Effector memory CD8-positive, alpha-beta T cell (primary cell): ENCODE results near the gene SENP7.
"Not testable (repeated sequence)": the region's sequence is repeated elsewhere in the genome, so short reads cannot be mapped to it uniquely, and the experiment has no call there.

Experiments
- ATAC-seq: fragments of 150-1000 bp; cut with Tn5 transposase; replicated peaks from 2 replicates; pipeline ENCODE4 v1.10.0; 2021; ENCODE audit warnings: mild to moderate bottlenecking, moderate library complexity
- DNase-seq, 3 experiments: peaks; one replicate each; pipeline ENCODE4 v3.0.0; 2021
- H3K27ac Mint-ChIP-seq, 2 donors: one replicate each; pipeline ENCODE4 v1.8.0; 2022; ENCODE audit warnings: mild to moderate bottlenecking in 2 of 2, mixed read lengths in 2 of 2, moderate library complexity in 2 of 2
- H3K27me3 Mint-ChIP-seq, 2 donors: one replicate each; pipeline ENCODE4 v1.8.0; 2022; ENCODE audit warnings: mixed read lengths in 2 of 2
- H3K36me3 Mint-ChIP-seq: one replicate; pipeline ENCODE4 v1.8.0; 2022; ENCODE audit warnings: mild to moderate bottlenecking, moderate library complexity, mixed read lengths; ENCODE audit not compliant: insufficient read depth
- H3K4me1 Mint-ChIP-seq, 2 donors: one replicate each; pipeline ENCODE4 v1.8.0; 2022; ENCODE audit warnings: low read depth in 2 of 2, mixed read lengths in 2 of 2
- H3K4me3 Mint-ChIP-seq, 2 donors: one replicate each; pipeline ENCODE4 v1.8.0; 2022; ENCODE audit warnings: mild to moderate bottlenecking in 2 of 2, mixed read lengths in 2 of 2, moderate library complexity in 2 of 2
- H3K9me3 Mint-ChIP-seq, 2 donors: one replicate each; pipeline ENCODE4 v1.8.0; 2022; ENCODE audit warnings: mixed read lengths in 2 of 2
- total RNA-seq, 9 experiments: gene quantifications; one replicate each; lab custom pipeline; 2026; lab: John Stamatoyannopoulos, UW

The SENP7 gene, protein sequence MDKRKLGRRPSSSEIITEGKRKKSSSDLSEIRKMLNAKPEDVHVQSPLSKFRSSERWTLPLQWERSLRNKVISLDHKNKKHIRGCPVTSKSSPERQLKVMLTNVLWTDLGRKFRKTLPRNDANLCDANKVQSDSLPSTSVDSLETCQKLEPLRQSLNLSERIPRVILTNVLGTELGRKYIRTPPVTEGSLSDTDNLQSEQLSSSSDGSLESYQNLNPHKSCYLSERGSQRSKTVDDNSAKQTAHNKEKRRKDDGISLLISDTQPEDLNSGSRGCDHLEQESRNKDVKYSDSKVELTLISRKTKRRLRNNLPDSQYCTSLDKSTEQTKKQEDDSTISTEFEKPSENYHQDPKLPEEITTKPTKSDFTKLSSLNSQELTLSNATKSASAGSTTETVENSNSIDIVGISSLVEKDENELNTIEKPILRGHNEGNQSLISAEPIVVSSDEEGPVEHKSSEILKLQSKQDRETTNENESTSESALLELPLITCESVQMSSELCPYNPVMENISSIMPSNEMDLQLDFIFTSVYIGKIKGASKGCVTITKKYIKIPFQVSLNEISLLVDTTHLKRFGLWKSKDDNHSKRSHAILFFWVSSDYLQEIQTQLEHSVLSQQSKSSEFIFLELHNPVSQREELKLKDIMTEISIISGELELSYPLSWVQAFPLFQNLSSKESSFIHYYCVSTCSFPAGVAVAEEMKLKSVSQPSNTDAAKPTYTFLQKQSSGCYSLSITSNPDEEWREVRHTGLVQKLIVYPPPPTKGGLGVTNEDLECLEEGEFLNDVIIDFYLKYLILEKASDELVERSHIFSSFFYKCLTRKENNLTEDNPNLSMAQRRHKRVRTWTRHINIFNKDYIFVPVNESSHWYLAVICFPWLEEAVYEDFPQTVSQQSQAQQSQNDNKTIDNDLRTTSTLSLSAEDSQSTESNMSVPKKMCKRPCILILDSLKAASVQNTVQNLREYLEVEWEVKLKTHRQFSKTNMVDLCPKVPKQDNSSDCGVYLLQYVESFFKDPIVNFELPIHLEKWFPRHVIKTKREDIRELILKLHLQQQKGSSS
- total RNA-seq = 22.6 to 202 (median 103) reads per million in 9 experiments

DNA sequence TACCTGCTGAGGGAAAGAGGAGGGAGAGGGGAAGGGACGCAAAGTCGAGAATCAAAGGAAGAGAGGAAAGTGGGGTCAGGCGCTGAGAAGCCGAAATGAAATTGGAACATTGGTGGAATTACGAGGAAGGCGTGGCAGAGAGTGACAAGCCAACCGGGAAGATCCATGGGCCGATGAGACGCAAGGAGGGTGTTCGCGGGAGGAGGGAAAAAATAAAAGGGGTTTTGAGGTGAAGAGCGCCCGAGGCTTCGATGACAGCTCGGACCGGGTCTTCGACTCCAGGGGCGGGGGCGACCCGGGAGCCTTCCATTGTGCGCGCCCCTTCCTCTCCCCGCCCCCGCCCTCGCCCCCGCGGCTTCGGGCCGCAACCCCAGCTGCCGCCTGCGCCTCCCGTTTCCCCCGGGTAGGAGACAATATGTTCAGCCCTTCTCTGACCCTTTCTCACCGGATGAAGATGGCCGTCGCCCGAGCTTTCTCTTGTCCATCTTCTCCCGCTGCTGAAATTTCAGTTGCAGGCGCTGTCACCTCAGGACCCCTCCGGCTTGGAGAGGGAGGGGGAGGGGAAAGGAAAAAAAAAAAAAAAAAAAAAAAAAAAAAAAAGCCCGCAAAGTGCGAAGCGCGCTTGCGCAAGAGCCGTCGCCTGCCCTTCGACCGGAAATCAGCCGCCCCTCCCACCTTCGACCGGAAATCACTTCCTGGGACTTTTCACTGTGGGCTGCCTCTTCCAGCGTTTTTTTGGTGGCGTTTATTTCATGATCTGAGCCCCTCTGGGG, at the start of gene SENP7:
SENP7 (minus strand) TSS at position 567 of the 773 bp plus-strand sequence; CDS start at position 485, 82 bp downstream.
- DNase-seq (peak; percentile 54 to 59 (median 55)), ATAC-seq (peak; percentile 67)
- Mint-ChIP-seq H3K4me3 (peak within 1 kb of the TSS; percentile 95 to 100), H3K4me1 (peaks cover 25 to 37% of the 10 kb centered on the region in 2 donors), H3K27me3 (no peaks in the 10 kb centered on the region), H3K27ac (peak within 1 kb of the TSS; percentile 98 to 99), H3K9me3 (no peaks in the 10 kb centered on the region), H3K36me3 (peaks cover 19% of the 10 kb centered on the region)

DNA sequence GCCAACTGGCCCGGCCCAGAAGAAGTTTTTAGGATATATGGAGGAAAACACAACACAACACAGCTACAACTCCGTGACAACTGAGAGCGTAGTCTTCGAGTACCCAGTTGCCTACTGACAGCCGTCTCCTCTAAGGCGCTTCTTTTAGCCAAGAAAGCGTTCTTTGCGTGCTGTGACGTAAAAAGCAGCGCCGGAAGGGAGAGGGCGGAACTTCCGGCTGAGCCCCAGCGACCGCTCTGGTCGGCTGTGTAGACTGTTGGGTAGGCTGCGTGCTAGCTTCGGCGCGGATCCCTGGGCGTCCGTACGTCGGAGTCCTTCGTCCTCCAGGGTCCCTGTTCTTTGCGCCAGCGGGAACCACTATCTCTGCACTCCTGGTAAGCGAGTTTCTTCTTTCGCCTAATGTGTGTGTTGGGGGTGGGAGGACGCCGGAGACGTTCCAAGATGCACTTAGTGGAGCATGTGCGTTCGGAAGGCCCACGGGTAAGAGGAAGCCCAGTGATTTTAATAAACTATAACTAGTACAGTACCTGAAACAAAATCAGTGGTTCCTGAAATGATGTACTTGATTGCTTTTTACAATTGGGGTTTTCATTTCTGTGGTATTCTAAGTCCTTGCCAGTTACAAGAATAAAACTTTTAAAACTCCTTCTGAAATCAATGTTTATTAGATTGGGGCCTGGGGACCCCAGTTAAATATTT, 48.8 kb upstream of the SENP7 start, which contains the start of gene TRMT10C:
TRMT10C (plus strand) TSS at position 239 of the 699 bp plus-strand sequence. CDS start 2,914 bp downstream, outside the sequence.
- peaks cover 0 to 4% of the 10 kb centered on the region in 2 donors for H3K27me3 Mint-ChIP-seq
- H3K4me1 Mint-ChIP-seq = peaks cover 14 to 15% of the 10 kb centered on the region in 2 donors
- peaks cover 52% of the 10 kb centered on the region for H3K36me3 Mint-ChIP-seq
- DNase-seq = peak; percentile 91 to 93 (median 92)
- peak within 1 kb of the TSS; percentile 94 to 96 for H3K27ac Mint-ChIP-seq
- peak; percentile 97 for ATAC-seq
- no peaks in the 10 kb centered on the region for H3K9me3 Mint-ChIP-seq
- H3K4me3 Mint-ChIP-seq = peak within 1 kb of the TSS; percentile 90 to 93

DNA sequence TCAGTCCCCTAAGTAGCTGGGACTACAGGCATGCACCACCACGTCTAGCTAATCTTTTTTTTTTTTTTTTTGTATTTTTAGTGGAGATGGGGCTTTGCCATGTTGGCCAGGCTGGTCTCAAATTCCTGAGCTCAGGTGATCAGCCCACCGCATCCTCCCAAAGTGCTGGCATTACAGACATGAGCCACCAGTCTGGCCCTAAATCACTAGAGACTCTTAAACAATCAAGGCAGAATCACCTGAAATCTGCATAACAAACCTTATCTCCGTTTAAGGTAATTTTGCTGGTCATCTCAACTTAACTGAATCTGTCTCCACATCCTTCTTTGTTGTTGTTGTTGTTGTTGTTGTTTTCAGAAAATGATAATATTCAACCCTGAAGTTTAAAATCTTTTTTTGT, 43.1 kb upstream of the SENP7 start:
- Mint-ChIP-seq H3K4me3 (no peak overlapping the region), H3K27ac (no peak overlapping the region), H3K4me1 (peaks cover 0 to 4% of the 10 kb centered on the region in 2 donors), H3K27me3 (peaks cover 9 to 10% of the 10 kb centered on the region in 2 donors), H3K9me3 (no peaks in the 10 kb centered on the region), H3K36me3 (peaks cover 5% of the 10 kb centered on the region)
- DNase-seq = no peak
- ATAC-seq = no peak

- not testable (repeated sequence) for H3K4me1 Mint-ChIP-seq, H3K27ac Mint-ChIP-seq, DNase-seq, ATAC-seq, H3K36me3 Mint-ChIP-seq, H3K9me3 Mint-ChIP-seq, H3K4me3 Mint-ChIP-seq
- peaks cover 9 to 10% of the 10 kb centered on the region in 2 donors for H3K27me3 Mint-ChIP-seq
These were observed 40.4 kb upstream of the SENP7 start for GRCh38 chr3:101553381-101553780.

GRCh38 chr3:101551359-101552081, 38.5 kb upstream of the SENP7 start:
- not testable (repeated sequence) for H3K36me3 Mint-ChIP-seq, H3K4me3 Mint-ChIP-seq, H3K27me3 Mint-ChIP-seq, H3K4me1 Mint-ChIP-seq, DNase-seq, H3K9me3 Mint-ChIP-seq, H3K27ac Mint-ChIP-seq, ATAC-seq

DNA sequence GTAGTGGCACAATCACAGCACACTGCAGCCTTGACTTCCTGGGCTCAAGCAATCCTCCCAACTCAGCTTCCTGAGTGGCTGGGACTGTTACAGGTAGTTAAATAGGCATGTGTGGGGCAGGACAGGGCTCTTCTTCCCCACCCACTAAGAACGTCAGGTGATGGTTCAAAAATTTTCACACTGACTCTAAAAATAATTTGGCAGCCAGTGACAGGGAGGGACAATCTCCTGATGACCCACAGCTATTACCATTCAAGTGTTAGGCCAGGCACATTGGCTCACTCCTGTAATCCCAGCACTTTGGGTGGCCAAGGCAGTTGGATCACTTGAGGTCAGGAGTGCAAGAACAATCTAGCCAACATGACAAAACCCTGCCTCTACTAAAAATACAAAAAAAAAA, 36.5 kb upstream of the SENP7 start:
- DNase-seq (no peak), ATAC-seq (no peak)
- H3K36me3 Mint-ChIP-seq = no peaks in the 10 kb centered on the region
- no peak overlapping the region for H3K27ac Mint-ChIP-seq
- no peak overlapping the region for H3K4me3 Mint-ChIP-seq
- H3K27me3 Mint-ChIP-seq = peaks cover 0 to 9% of the 10 kb centered on the region in 2 donors
- H3K4me1 Mint-ChIP-seq = peaks cover under 1 to 3% of the 10 kb centered on the region in 2 donors
- H3K9me3 Mint-ChIP-seq = no peaks in the 10 kb centered on the region

GRCh38 chr3:101548527-101549105, 35.6 kb upstream of the SENP7 start:
- no peaks in the 10 kb centered on the region for H3K36me3 Mint-ChIP-seq
- no peak for ATAC-seq
- no peak overlapping the region for H3K4me3 Mint-ChIP-seq
- H3K9me3 Mint-ChIP-seq = no peaks in the 10 kb centered on the region
- peaks cover 4 to 10% of the 10 kb centered on the region in 2 donors for H3K4me1 Mint-ChIP-seq
- H3K27ac Mint-ChIP-seq = peak overlapping the region in 1 of 2 donors; percentile 23
- H3K27me3 Mint-ChIP-seq = peaks cover 0 to 9% of the 10 kb centered on the region in 2 donors
- DNase-seq = no peak

GRCh38 chr3:101544161-101544850, 31.3 kb upstream of the SENP7 start:
- H3K27me3 Mint-ChIP-seq = peaks cover 0 to 7% of the 10 kb centered on the region in 2 donors
- ATAC-seq (peak; percentile 56), DNase-seq (no peak)
- H3K27ac Mint-ChIP-seq = peak overlapping the region in 1 of 2 donors; percentile 91
- H3K9me3 Mint-ChIP-seq = no peaks in the 10 kb centered on the region
- H3K36me3 Mint-ChIP-seq = no peaks in the 10 kb centered on the region
- no peak overlapping the region for H3K4me3 Mint-ChIP-seq
- peaks cover 10 to 25% of the 10 kb centered on the region in 2 donors for H3K4me1 Mint-ChIP-seq

DNA sequence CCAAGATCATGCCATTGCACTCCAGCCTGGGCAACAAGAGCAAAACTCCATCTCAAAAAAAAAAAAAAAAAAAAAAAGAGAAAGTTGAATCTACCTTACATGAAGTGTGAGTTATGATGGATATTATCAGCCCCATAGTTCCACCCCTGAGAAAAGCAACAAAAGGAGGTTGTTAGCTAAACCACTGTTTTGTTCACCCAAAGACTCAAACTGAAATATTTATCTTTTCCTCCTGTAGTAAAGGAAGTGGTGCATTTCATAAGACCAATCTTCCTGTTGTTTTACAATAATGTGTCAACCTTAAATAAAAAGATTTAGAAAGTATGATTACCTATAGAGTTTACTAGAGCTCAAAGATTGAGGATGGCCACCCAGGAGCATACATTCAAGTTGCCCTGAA, 29.9 kb upstream of the SENP7 start:
- H3K27ac Mint-ChIP-seq = peak overlapping the region; percentile 84 to 91
- peak; percentile 68 for ATAC-seq

GRCh38 chr3:101536955-101537354, 23.9 kb upstream of the SENP7 start:
- H3K4me3 Mint-ChIP-seq, H3K27ac Mint-ChIP-seq, ATAC-seq: not testable (repeated sequence)

More for the DNA sequence above, 29.9 kb upstream of the SENP7 start:
- Mint-ChIP-seq H3K4me1 (peaks cover 10 to 25% of the 10 kb centered on the region in 2 donors), H3K36me3 (no peaks in the 10 kb centered on the region), H3K9me3 (no peaks in the 10 kb centered on the region), H3K27me3 (peaks cover 0 to 7% of the 10 kb centered on the region in 2 donors), H3K4me3 (peak overlapping the region; percentile 26 to 32)
- DNase-seq = no peak

GRCh38 chr3:101536266-101536665, 23.3 kb upstream of the SENP7 start:
- Mint-ChIP-seq H3K27ac (no peak overlapping the region), H3K4me1 (peaks cover 0 to 4% of the 10 kb centered on the region in 2 donors), H3K9me3 (no peaks in the 10 kb centered on the region), H3K27me3 (peaks cover 0 to 7% of the 10 kb centered on the region in 2 donors), H3K36me3 (no peaks in the 10 kb centered on the region), H3K4me3 (no peak overlapping the region)
- DNase-seq = no peak
- ATAC-seq = no peak

More at GRCh38 chr3:101536955-101537354, 23.9 kb upstream of the SENP7 start:
- H3K27me3 Mint-ChIP-seq, H3K36me3 Mint-ChIP-seq, DNase-seq, H3K9me3 Mint-ChIP-seq, H3K4me1 Mint-ChIP-seq: not testable (repeated sequence)
